ENCODE results near the gene RASA3.

- no peak for TF ChIP-seq EZH2phosphoT487 (IDR thresholded peaks at IDR 0.05; ENCODE audit: low read depth)
- TF ChIP-seq CTCF (IDR thresholded peaks at IDR 0.05; ENCODE audit: low read depth, low read length) = no peak
Observed at GRCh38 chr13:114151565-114152284, 19.3 kb upstream of the RASA3 start.

Measured in OCI-LY3 (cell line).